NOMO-1 treated with dmso at 0.1 percent for 144 hours (cell line): ENCODE data around the gene EXOSC5.
"Not testable (repeated sequence)": the region's sequence is repeated elsewhere in the genome, so short reads cannot be mapped to it uniquely, and the experiment has no call there.

Experiments
- DNase-seq: peaks from one replicate; lab custom pipeline; 2025; ENCODE audit not compliant: unreplicated experiment; lab: John Stamatoyannopoulos, UW

EXOSC5 gene

GRCh38 chr19:41408846-41409245 is 11.7 kb upstream of the EXOSC5 start:
- DNase-seq: not testable (repeated sequence)

- no peak for DNase-seq
Observed at GRCh38 chr19:41408256-41408655, 11.1 kb upstream of the EXOSC5 start.

- DNase-seq: peak; percentile 68
Observed at GRCh38 chr19:41407271-41407670, 10.1 kb upstream of the EXOSC5 start.

- no peak for DNase-seq
Observed at GRCh38 chr19:41405776-41406175, 8.6 kb upstream of the EXOSC5 start.

GRCh38 chr19:41403181-41403970 is 6.2 kb upstream of the EXOSC5 start:
- no peak for DNase-seq

GRCh38 chr19:41402010-41402409 is 4.9 kb upstream of the EXOSC5 start:
- no peak for DNase-seq

GRCh38 chr19:41401483-41401882 is 4.3 kb upstream of the EXOSC5 start:
- DNase-seq: no peak

GRCh38 chr19:41399525-41399924 is 2.4 kb upstream of the EXOSC5 start:
- no peak for DNase-seq

GRCh38 chr19:41399091-41399490 is 1.9 kb upstream of the EXOSC5 start:
- DNase-seq: no peak

- DNase-seq: no peak
Observed at GRCh38 chr19:41398598-41398997, 1.4 kb upstream of the EXOSC5 start.

GRCh38 chr19:41398050-41398418 is 875 bp upstream of the EXOSC5 start:
- DNase-seq: no peak

GRCh38 chr19:41395355-41395754 is 1.8 kb downstream of the EXOSC5 start:
- no peak for DNase-seq

GRCh38 chr19:41392775-41393174 is 4.4 kb downstream of the EXOSC5 start:
- DNase-seq: no peak

- no peak for DNase-seq
Observed at GRCh38 chr19:41391618-41392017, 5.5 kb downstream of the EXOSC5 start.

- DNase-seq: no peak
Observed at GRCh38 chr19:41386442-41386841, 10.7 kb downstream of the EXOSC5 start.

- DNase-seq: no peak
Observed at GRCh38 chr19:41384351-41384750, 12.8 kb downstream of the EXOSC5 start.

GRCh38 chr19:41381536-41381935 is 15.6 kb downstream of the EXOSC5 start:
- DNase-seq: not testable (repeated sequence)

- DNase-seq: no peak
Observed at GRCh38 chr19:41377977-41378709, 19.0 kb downstream of the EXOSC5 start.

- DNase-seq: no peak
Observed at GRCh38 chr19:41376998-41377365, 20.2 kb downstream of the EXOSC5 start.

GRCh38 chr19:41376241-41376997 is 20.7 kb downstream of the EXOSC5 start, which contains the start of gene TMEM91:
Gene TMEM91, plus strand, starts transcription at chr19:41376533. Its CDS starts 1,777 bp downstream, at chr19:41378310.
- DNase-seq: no peak

GRCh38 chr19:41373993-41374392 is 23.2 kb downstream of the EXOSC5 start:
- no peak for DNase-seq

- DNase-seq: no peak
Observed at GRCh38 chr19:41372501-41372900, 24.7 kb downstream of the EXOSC5 start.
